SK-N-SH treated with all-trans-retinoic acid at 6 μM for 48 hours (cell line): ENCODE results near the gene SMIM45.

ENCODE experiments used
- CSRNP3 ChIP-seq: fragments of 250-450 bp; sonication (Bioruptor Pico); IDR thresholded peaks from 2 replicates; pipeline ENCODE4 v1.5.1; 2021; ENCODE audit warnings: mild to moderate bottlenecking, moderate library complexity
- PATZ1 ChIP-seq: fragments of 250-450 bp; sonication (Bioruptor Pico); IDR thresholded peaks from 2 replicates; pipeline ENCODE4 v1.8.0; 2020; ENCODE audit warnings: mild to moderate bottlenecking, moderate library complexity, borderline replicate concordance
- TOX ChIP-seq: fragments of 250-450 bp; sonication (Bioruptor Pico); IDR thresholded peaks from 2 replicates; pipeline ENCODE4 v1.8.0; 2021; ENCODE audit warnings: mild to moderate bottlenecking, moderate library complexity, borderline replicate concordance
- TSHZ2 ChIP-seq: fragments of 250-450 bp; sonication (Bioruptor Pico); IDR thresholded peaks from 2 replicates; pipeline ENCODE4 v1.5.0; 2020; ENCODE audit warnings: mild to moderate bottlenecking, moderate library complexity
- ZFP30 ChIP-seq: fragments of 450-650 bp; formaldehyde crosslinking; IDR thresholded peaks from 2 replicates; pipeline ENCODE4 v1.5.0; 2022; ENCODE audit warnings: mild to moderate bottlenecking, moderate library complexity
- ZNF565 ChIP-seq: fragments of 450-650 bp; formaldehyde crosslinking; conservative IDR thresholded peaks from 2 replicates; pipeline ENCODE4 v1.5.0; 2020; ENCODE audit warnings: low read depth, mild to moderate bottlenecking, moderate library complexity
- ZNF70 ChIP-seq: fragments of 450-650 bp; formaldehyde crosslinking; IDR thresholded peaks from 2 replicates; pipeline ENCODE4 v1.5.0; 2020; ENCODE audit warnings: mild to moderate bottlenecking, moderate library complexity
- ZNF8 ChIP-seq: fragments of 450-650 bp; formaldehyde crosslinking; IDR thresholded peaks from 2 replicates; pipeline ENCODE4 v1.5.0; 2020; ENCODE audit warnings: mild to moderate bottlenecking, moderate library complexity

DNA sequence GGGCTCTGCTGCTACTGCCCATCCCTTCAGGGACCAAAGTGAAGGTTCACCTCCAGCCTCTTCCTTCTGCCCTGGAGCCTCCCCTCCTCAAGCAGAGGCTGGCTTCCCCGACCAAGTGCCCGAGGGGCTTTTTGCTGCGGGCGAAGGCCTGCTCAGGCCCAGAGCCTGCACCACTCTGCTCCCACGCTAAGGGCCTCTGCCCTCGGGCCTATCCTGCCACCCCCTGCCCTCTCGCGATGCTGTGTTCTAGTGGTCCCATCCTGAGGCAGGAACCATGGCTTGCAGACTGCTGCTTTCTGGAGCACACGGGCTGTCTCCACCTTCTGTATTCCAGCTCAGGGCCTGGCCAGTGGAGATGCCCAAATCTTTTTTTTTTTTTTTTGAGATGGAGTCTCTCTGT is 16.4 kb upstream of the SMIM45 start:
- TF ChIP-seq ZNF565 (no peak), ZNF70 (CRISPR knock-in tag) (no peak), ZNF8 (CRISPR knock-in tag) (no peak), TSHZ2 (CRISPR knock-in tag) (no peak), TOX (CRISPR knock-in tag) (no peak), PATZ1 (CRISPR knock-in tag) (no peak), CSRNP3 (CRISPR knock-in tag) (no peak), ZFP30 (CRISPR knock-in tag) (no peak)
